GM18868 (cell line): Measurements from ENCODE around the gene CCNK.

Source experiments
- ATAC-seq: cut with Tn5 transposase; IDR thresholded peaks from one replicate; pipeline ENCODE4 v1.9.1; 2021; ENCODE audit warnings: mild to moderate bottlenecking, moderate library complexity; ENCODE audit not compliant: unreplicated experiment

CCNK gene

DNA sequence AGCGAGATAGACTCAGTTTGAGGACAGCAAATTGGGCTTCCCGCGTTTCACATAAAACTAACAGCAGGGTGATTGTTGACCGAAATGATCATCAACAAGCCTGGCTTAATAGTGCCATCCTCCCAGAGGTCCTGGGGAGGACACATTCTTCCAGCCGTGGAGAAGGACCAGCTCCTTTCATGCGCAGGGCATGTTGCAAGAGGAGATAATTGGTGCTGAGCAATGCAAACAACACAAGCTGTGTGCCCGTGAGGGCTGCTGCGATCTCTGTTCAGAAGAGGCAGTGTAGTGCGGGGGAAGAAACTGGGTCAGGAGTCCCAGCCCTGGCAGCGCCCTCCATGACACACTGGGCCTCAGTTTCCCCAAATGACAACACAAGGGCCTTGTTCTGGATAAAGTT is 68.5 kb downstream of the CCNK start:
- ATAC-seq = no peak

DNA sequence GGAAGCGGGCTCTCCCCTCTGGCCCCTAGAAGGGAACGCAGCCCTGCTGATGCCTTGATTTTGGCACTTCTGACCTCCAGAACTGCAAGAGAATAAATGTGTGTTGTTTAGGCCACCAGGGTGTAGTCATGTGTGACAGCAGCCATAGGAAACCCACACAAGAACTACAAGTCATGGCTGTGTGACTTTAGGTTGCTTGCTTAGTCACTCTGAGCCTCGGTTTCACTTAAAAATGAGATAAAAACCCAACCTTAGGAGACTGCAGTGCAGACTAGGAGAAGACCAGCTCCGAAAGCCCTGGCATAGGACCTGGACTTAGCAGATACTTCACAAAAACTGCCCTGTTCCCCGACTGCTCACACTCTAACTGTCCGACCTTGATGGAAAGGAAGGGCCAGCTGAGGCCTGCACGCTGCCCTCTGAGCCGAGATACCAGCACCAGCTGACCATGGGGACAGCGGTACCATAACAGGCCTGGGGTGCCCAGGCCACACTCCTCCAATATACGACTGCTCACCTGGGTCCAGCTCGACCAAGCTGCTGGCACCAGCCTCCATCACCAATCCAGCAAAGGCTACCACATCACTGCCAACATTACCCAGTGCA is 69.3 kb downstream of the CCNK start:
- no peak for ATAC-seq

DNA sequence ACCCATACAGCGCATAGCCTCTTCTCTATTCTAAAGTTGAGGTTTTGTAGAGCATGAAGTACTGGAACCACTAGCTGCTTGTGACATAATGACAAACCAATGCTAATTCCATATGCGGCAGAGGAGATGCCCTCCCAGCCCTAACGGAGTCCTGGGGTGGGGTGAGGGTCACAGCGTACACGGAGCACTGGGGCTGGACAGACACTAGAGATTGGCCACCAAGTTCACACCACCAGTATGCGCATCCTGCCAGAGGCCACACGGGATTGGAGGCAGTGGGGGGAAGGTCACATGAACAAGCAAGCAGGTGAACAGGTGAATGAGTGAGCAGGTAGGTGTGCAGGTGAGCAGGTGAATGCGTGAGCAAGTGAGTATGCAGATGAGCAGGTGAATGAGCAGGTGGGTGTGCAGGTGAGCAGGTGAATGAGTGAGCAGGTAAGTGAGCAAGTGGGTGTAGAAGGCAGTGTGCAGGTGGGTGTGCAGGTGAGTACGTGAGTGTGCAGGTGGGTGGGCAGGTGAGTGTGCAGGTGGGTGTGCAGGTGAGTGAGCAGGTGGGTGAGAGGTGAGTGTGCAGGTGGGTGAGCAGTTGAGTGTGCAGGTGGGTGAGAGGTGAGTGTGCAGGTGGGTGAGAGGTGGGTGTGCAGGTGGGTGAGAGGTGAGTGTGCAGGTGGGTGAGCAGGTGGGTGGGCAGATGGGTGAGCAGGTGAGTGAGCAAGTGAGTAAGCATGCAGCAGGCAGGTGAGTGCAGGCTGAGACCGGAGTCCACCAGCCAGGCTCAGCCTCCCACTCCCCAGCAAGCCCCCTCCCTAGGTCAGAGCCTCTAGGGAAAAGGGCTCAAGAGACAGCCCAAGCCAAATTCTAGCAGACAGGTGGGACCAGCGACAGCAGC is 70.1 kb downstream of the CCNK start:
- ATAC-seq = no peak

DNA sequence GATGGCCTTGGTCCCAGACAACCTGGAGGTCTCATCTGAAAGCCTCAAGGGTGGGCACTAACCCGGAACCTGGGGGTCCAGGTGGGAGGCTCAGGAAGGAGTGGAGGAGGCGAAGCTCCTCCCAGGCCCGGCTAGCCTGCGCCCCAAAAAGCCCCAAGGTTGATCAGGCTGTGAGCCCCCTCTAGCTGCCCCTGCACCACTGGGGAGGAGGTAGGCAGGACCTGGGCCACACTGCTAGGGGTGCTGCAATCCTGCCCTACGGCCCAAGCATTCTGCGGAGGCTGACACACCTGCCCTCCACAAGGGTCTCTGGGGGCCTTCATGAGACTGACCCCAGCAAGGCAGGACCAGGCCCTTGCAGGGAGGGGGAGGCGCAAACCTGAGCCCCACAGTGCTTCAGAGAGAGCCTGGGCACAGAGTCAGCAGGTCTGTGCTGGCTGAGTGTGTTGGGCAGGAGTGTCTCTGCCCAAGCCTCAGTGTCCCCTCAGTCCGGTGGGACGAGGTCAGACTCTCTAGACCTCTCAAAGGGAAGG is 70.9 kb downstream of the CCNK start:
- no peak for ATAC-seq

DNA sequence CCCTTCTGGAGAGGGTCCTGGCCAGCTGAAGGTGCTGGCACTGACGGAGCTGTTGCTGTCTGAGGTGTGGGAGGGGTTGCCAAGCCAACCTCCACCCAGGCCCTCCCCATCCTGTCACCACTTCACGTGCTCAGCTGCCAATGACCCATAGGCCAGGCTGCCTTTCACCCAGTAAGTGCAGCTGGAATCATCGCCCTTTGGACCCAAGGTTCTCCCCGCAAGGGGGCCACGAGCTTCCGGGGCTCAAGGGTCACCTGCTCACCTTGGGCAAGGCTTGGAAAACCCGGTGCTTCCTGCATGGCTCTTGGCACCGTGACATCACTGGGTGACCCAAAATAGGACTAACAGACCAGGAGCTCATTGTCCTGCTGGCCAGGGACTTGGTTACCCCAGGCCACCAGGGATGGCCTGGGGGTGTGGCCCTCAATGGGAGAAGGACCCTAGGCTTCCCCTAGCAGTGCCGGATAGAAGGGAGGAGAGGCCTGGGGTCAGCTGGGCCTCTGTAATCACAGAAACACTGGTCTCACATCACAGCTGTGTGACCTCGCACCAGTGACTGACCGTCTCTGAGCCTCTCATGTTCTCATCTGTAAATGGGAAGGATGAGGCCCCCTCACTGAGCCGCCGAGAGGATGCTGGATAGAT is 71.5 kb downstream of the CCNK start:
- ATAC-seq = no peak

DNA sequence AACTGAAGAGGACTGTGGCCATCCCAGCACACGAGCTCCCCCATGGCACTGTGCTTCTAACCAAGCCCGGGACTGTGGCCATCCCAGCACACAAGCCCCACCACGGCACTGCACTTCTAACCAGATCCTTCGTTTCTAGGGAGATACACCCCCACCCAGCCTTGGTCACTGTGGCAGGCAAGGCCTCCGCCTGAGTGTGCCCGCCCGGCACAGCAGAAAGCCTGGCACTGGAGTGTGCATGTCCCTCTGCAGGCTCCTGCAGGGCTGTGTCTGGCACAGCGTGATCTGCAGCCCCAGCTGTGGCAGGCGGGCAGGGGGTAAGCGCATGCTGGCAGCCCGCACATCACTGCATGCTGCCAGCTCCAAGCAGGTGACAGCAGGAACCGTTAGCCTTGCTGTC is 73.0 kb downstream of the CCNK start:
- ATAC-seq = no peak

DNA sequence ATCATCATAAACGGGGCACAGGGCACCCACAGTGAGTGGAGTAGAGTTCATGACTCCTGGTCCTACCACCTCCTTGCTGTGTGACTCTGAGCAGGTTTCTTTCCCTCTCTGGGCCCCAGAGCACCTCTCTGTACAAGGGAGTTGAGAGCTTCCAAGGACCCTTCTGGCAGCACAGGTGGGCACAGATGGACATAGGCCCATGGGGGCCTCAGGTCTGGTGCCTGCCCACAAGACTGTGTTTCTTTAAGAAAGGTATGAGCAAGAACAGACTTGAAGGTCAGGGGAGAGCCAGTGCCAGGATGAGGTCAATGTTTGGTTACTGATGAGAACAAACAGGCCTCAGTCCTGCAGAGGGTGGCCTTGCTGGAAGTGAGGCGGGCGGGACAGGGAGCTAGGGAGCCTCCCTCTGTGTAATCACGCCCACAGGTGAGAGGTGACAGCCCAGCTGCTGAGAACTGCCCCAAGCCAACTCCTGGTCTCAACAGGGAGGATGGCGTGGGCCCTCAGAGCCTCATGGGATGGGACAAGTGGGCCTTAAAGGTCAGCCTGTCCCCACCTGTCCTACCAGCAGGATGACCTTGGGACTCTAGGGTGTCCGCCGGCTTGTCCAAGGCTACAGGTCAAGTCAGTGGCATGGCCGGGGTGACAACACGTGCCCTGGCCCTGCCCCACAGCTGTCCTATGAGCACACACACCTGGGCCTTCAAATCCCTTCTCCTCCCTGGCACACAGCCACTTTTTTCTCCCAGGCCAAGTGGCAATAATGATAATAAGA is 73.7 kb downstream of the CCNK start:
- ATAC-seq = no peak

DNA sequence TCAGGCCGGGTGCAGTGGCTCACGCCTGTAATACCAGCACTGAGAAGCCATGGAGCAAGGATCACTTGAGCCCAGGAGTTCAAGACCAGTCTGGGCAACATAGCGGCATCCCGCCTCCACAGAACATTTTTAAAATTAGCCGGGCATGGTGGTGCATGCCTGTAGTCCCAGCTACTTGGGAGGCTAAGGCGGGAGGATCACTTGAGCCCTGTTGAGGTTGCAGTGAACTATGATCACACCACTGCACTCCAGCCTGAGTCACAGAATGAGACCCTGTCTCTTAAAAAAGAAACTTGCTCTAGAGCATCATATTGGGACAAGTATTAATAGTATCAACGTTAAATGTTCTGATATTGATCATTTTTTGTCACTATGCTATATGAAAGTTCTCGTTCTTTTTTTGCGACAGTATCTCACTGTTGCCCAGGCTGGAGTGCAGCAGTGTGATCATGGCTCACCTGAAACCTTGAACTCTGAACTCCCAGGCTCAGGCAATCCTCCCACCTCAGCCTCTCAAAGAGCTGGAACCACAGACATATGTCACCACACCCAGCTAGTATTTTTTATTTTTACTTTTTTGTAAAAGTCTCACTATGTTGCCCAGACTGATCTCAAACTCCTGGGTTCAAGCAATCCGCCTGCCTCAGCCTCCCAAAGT is 75.1 kb downstream of the CCNK start:
- no peak for ATAC-seq

DNA sequence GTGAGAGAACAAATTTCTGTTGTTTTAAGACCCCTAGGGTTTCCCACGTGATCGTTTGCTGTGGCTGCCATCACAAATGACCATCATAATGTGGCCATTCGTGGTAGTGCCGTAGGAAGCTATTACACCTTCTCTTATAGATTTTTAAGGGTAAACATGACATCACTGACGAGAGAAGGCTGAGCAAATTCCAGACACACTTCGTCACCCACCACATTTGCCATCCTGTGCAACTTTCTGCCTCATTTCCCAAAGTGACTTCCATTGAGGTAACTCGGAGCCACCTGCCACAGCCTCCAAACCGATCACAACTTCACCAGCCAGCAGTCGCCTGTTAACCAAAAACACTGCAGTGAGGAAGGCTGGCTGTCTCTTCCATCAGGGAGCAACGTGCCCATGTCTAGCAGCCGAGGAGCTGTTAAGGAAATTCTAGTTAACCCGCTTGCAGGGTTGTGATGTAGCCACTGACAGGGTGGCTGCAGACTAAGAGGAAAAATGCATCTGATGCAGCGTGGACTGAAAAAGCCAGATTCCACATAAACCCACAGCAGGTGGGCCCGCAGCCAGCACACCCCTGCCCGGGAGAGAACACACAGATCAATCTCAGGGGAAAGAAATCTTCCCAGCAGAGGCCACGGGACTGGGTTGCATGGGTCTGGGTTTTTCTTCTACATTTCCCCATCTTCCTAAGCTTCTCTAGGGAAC is 78.2 kb downstream of the CCNK start:
- no peak for ATAC-seq

DNA sequence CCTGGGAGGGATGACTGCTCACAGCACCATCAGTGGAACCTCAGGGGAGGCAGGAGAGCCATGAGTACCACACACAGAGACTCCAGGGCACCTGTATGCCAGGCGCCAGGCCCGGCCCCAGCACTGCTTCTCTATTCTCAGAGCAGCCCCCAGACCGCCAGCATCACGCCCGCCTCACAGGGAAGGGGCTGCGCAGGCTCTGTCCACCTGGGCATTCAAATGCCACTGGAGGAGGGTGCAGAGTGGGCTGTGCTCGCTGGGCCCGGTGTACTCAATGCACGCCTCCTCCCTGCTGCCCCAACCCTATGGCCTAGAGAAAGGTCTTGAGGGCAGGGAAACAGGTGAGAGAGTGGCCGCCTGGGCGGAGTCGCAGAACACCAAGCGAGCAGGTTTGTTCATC is 79.2 kb downstream of the CCNK start:
- ATAC-seq = no peak

DNA sequence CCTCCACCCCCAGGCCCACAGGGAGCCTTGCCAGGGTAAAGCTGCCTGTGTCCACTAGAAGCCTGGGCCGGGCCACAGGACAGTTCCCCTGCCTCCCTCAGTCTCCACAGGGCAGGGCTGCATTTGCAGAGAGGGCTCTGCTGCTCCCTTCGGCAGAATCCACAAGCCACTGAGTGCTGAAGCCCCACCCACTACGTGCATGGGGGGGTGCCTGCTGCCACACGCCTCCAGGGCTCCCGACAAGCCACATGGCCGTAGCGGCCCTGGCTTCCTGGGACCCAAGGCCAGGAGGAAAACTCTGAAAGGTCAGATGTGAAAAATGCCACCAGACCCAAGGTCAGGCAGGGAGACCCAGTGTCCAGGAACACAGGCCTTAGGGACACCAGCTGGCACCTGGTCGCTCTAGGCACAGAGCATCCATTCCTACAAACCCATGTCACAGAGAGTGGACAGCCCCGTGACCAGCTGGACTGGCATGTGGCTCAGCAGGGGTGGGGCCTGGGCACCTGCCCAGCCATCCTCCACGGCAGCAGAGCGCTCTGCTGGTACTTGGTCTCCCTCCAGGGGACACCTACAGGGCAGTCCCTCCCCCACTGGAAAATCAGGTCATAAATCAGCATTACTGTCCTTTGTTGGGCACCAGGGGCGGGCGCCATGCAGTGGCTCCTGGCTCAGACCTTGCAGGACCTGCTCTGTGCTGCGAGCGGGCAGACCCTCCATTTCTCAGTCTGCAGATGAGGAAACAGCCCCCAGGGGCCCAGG is 79.9 kb downstream of the CCNK start:
- ATAC-seq = no peak

DNA sequence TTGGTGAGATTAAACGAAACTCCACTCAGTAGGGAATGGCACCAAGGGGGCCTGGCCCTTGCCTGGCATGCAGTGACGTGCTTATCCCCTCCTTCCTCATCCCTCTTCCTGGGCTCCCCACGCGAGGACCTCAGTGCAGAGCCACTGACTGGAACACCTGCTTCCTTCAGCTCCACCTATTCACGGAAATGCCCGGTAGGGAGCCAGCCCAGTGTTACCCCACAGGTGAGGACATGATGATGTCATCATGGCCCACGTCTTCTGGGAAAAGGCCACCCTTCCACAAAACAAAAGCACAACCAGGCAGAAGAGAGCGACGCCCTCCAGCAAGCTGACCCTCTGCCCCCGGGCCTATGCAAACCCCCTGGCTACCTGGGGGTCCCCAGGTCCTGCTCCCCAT is 80.7 kb downstream of the CCNK start:
- no peak for ATAC-seq
